WI38 (cell line): Measurements from ENCODE around the gene GALNTL6.

Experiments used
- H3K4me3 ChIP-seq: 2 replicates; pipeline ENCODE4 v1.5.1; 2011; ENCODE audit warnings: low read depth, mild to moderate bottlenecking, control low read depth, low read length
- TF ChIP-seq, protein P1 (sequence below): IDR thresholded peaks from 2 replicates; pipeline ENCODE4 v1.5.1; 2012; ENCODE audit warnings: low read depth, mild to moderate bottlenecking, control low read depth, low read length

The GALNTL6 gene

DNA sequence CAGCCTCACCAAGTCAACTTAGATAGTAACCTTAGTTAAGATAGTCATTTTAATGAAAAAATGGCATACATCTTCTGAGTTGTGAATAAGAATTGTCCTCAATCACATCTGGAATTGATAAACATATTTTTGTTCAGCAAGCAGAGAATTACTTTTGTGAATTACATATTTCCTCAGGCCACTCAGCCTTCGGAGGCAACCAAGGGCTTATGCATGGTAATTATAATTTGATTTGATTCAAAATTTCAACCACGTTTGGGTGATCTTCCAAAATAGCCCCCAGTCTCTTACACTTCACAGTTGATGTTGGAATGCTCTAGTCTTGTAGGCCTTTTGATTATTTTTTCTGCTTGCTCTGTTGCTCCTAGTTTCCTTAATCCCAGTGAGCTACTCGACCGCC, 63.4 kb downstream of the GALNTL6 start:
- TF ChIP-seq, protein P1, sequence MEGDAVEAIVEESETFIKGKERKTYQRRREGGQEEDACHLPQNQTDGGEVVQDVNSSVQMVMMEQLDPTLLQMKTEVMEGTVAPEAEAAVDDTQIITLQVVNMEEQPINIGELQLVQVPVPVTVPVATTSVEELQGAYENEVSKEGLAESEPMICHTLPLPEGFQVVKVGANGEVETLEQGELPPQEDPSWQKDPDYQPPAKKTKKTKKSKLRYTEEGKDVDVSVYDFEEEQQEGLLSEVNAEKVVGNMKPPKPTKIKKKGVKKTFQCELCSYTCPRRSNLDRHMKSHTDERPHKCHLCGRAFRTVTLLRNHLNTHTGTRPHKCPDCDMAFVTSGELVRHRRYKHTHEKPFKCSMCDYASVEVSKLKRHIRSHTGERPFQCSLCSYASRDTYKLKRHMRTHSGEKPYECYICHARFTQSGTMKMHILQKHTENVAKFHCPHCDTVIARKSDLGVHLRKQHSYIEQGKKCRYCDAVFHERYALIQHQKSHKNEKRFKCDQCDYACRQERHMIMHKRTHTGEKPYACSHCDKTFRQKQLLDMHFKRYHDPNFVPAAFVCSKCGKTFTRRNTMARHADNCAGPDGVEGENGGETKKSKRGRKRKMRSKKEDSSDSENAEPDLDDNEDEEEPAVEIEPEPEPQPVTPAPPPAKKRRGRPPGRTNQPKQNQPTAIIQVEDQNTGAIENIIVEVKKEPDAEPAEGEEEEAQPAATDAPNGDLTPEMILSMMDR = no peak

DNA sequence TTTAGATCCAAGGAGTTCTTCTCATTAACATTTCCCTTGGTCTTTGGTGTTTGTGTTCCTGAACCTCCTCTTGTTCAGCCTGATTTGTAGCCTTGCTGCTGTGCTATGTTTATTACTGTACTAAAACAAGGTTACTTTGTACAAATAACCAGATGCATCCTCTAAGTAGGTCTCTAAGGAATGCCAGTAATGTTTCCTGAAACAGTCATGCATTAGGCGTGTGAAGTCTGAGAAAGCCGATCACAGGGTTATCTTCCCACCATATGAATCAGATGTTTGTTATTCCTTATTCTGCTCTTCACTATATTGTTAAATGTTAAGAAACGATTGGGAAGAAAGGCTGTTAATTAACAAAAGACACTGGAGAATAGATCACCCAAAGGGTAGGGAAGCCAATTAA, 66.9 kb downstream of the GALNTL6 start:
- H3K4me3 ChIP-seq = no peak overlapping the region
- TF ChIP-seq, protein P1 = no peak

More for the DNA sequence above, 63.4 kb downstream of the GALNTL6 start:
- H3K4me3 ChIP-seq = no peak overlapping the region

DNA sequence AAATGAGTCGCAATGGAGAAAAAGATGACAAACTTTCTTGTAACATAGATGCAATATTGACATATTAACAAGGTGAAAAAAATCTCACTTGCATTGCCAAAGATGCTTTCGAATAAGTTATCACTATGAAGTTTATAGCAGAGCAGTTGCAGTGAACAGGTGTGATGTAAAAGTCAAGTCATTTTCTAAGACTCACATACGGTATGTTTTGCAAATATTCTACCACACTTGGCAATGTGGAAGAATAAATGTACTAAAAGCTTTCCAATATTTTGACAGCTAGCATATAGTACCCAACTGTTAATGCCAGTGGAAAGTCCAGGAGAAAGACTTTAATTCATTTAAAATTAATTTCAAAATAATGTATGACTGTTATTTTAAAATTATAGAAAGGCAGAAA, 76.5 kb downstream of the GALNTL6 start:
- no peak overlapping the region for H3K4me3 ChIP-seq
- TF ChIP-seq, protein P1 = no peak

GRCh38 chr4:171891038-171891437, 77.8 kb downstream of the GALNTL6 start:
- no peak overlapping the region for H3K4me3 ChIP-seq
- TF ChIP-seq, protein P1 = no peak

DNA sequence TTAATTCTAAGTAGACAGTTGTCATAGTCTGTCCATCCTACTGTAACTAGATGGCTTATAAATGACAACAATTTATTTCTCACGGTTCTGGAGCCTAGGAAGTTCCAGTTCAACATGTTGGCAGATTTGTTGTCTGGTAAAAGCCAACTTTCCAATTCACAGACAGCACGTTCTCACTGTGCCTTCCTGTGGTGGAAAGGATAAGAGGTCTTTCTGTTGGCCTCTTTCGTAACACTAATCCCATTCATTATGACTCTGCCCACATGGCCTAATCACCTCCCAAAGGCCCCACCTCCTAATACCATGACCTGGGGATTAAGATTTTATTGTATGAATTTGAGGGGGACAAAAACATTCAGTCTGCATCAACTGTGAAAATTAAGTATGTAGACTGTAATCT, 83.2 kb downstream of the GALNTL6 start:
- TF ChIP-seq, protein P1 = no peak
- H3K4me3 ChIP-seq = no peak overlapping the region

- TF ChIP-seq, protein P1 = no peak
- H3K4me3 ChIP-seq = no peak overlapping the region
Measured at GRCh38 chr4:171919314-171919713, 106.1 kb downstream of the GALNTL6 start.

- H3K4me3 ChIP-seq = no peak overlapping the region
- TF ChIP-seq, protein P1 = no peak
Measured at GRCh38 chr4:171920901-171921300, 107.7 kb downstream of the GALNTL6 start.
